Upper lobe of right lung (tissue), 1 donor: Measurements from ENCODE around the gene WSCD1. TPM values are rescaled to one million over a fixed set of nuclear protein-coding genes. Genes with fewer than 3 reads are reported as not detected.

Source experiments
- ATAC-seq: fragments of 200-7000 bp; cut with Tn5 transposase; one replicate; pipeline ENCODE4 v1.9.1; 2020; ENCODE audit warnings: mild to moderate bottlenecking, moderate library complexity
- DNase-seq: peaks from one replicate; pipeline ENCODE4 v3.0.0-alpha.2; 2020
- H3K27ac ChIP-seq: fragments of 200-600 bp; one replicate; pipeline ENCODE4 v1.8.0; 2022
- H3K27me3 ChIP-seq: fragments of 200-600 bp; one replicate; pipeline ENCODE4 v1.8.0; 2022; ENCODE audit warnings: mild to moderate bottlenecking
- H3K36me3 ChIP-seq: fragments of 200-600 bp; one replicate; pipeline ENCODE4 v1.8.0; 2022
- H3K4me1 ChIP-seq: fragments of 200-600 bp; one replicate; pipeline ENCODE4 v1.8.0; 2022
- H3K4me3 ChIP-seq: fragments of 200-600 bp; one replicate; pipeline ENCODE4 v1.8.0; 2022; ENCODE audit warnings: mild to moderate bottlenecking
- H3K9me3 ChIP-seq: fragments of 200-600 bp; one replicate; pipeline ENCODE4 v1.8.0; 2022
- intact Hi-C: fragments of 100-400 bp; cut with DNase I; formaldehyde crosslinking; loops from one replicate; pipeline ENCODE4 v1.11.0; 2022
- total RNA-seq: library from RNA; stranded (reverse); fragmentation: NEBNext Ultra II Directional; extraction: Animal tissue kit (Norgen Biotek cat#: 25700); gene quantifications from one replicate; pipeline ENCODE4 v1.2.1, GENCODE V29; 2021
- TF ChIP-seq, protein P1 (sequence below): fragments of 200-600 bp; IDR thresholded peaks from one replicate; pipeline ENCODE4 v1.8.0; 2022; ENCODE audit warnings: antibody characterized with exemption
- donor health status: DM: no; HTN: yes; CAD: no; lungs with severe emphysema.

Gene WSCD1
- total RNA-seq, 1 donor from 2014 or later = 7.7 TPM

- H3K36me3 ChIP-seq = no peaks in the 10 kb centered on the region
- intact Hi-C loops = no loop called here
- no peak overlapping the region for H3K4me3 ChIP-seq
- DNase-seq (no peak), ATAC-seq (peak; percentile 6)
- TF ChIP-seq, protein P1, sequence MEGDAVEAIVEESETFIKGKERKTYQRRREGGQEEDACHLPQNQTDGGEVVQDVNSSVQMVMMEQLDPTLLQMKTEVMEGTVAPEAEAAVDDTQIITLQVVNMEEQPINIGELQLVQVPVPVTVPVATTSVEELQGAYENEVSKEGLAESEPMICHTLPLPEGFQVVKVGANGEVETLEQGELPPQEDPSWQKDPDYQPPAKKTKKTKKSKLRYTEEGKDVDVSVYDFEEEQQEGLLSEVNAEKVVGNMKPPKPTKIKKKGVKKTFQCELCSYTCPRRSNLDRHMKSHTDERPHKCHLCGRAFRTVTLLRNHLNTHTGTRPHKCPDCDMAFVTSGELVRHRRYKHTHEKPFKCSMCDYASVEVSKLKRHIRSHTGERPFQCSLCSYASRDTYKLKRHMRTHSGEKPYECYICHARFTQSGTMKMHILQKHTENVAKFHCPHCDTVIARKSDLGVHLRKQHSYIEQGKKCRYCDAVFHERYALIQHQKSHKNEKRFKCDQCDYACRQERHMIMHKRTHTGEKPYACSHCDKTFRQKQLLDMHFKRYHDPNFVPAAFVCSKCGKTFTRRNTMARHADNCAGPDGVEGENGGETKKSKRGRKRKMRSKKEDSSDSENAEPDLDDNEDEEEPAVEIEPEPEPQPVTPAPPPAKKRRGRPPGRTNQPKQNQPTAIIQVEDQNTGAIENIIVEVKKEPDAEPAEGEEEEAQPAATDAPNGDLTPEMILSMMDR = no peak
- H3K27ac ChIP-seq = no peak overlapping the region
- no peaks in the 10 kb centered on the region for H3K9me3 ChIP-seq
- H3K4me1 ChIP-seq = no peaks in the 10 kb centered on the region
- no peaks in the 10 kb centered on the region for H3K27me3 ChIP-seq
Measured at GRCh38 chr17:6120351-6120750, 50.2 kb downstream of the WSCD1 start.

GRCh38 chr17:6124856-6125255 is 54.7 kb downstream of the WSCD1 start:
- no peak for ATAC-seq
- H3K4me3 ChIP-seq = no peak overlapping the region
- no peaks in the 10 kb centered on the region for H3K4me1 ChIP-seq
- no peaks in the 10 kb centered on the region for H3K27me3 ChIP-seq
- TF ChIP-seq, protein P1 = no peak
- no peak overlapping the region for H3K27ac ChIP-seq
- intact Hi-C loops = no loop called here
- H3K36me3 ChIP-seq = no peaks in the 10 kb centered on the region
- no peak for DNase-seq
- H3K9me3 ChIP-seq = no peaks in the 10 kb centered on the region

- DNase-seq (no peak), ATAC-seq (no peak)
- intact Hi-C loops = no loop called here
- Histone ChIP-seq H3K27ac (no peak overlapping the region), H3K4me1 (no peaks in the 10 kb centered on the region), H3K9me3 (no peaks in the 10 kb centered on the region), H3K27me3 (no peaks in the 10 kb centered on the region), H3K36me3 (no peaks in the 10 kb centered on the region), H3K4me3 (no peak overlapping the region)
- TF ChIP-seq, protein P1 = no peak
Measured at GRCh38 chr17:6126768-6127167, 56.6 kb downstream of the WSCD1 start.

GRCh38 chr17:6134721-6135120 is 64.5 kb downstream of the WSCD1 start:
- Histone ChIP-seq H3K36me3 (no peaks in the 10 kb centered on the region), H3K27me3 (no peaks in the 10 kb centered on the region), H3K4me3 (no peak overlapping the region), H3K4me1 (no peaks in the 10 kb centered on the region), H3K9me3 (no peaks in the 10 kb centered on the region), H3K27ac (no peak overlapping the region)
- DNase-seq (no peak), ATAC-seq (no peak)
- intact Hi-C loops = no loop called here
- TF ChIP-seq, protein P1 = no peak

GRCh38 chr17:6135236-6135635 is 65.1 kb downstream of the WSCD1 start:
- no peak for DNase-seq

More at GRCh38 chr17:6135236-6135635, 65.1 kb downstream of the WSCD1 start:
- intact Hi-C loops = no loop called here
- Histone ChIP-seq H3K27me3 (no peaks in the 10 kb centered on the region), H3K27ac (no peak overlapping the region), H3K9me3 (no peaks in the 10 kb centered on the region), H3K36me3 (no peaks in the 10 kb centered on the region), H3K4me1 (no peaks in the 10 kb centered on the region), H3K4me3 (no peak overlapping the region)
- TF ChIP-seq, protein P1 = no peak
- ATAC-seq = no peak
